Activated CD4-positive, alpha-beta T cell treated with anti-CD3 and anti-CD28 coated beads, Interleukin-2, amount 10 ng/mL, durations not matched to agents 7 days and 5 days (primary cell): ENCODE measurements around the gene HDX. TPM values are rescaled to one million over a fixed set of nuclear protein-coding genes. Genes with fewer than 3 reads are reported as not detected.
A peak's percentile ranks its signal among the peaks of the same experiment; 100 is the strongest.
"Not testable (repeated sequence)": the region's sequence is repeated elsewhere in the genome, so short reads cannot be mapped to it uniquely, and the experiment has no call there.

Experiments used
- CTCF ChIA-PET: fragments of 350-600 bp; sonication (Branson Sonifier 250); formaldehyde crosslinking; loops from one replicate; lab custom pipeline; 2021; ENCODE audit warnings: antibody characterized with exemption; lab: Charles Lee
- POLR2A ChIA-PET: fragments of 350-600 bp; sonication (Branson Sonifier 250); formaldehyde crosslinking; loops from one replicate; lab custom pipeline; 2021; ENCODE audit warnings: antibody characterized with exemption; lab: Charles Lee
- DNase-seq: peaks from one replicate; pipeline ENCODE4 v3.0.0-alpha.2; 2020
- H3K27ac Mint-ChIP-seq: one replicate; pipeline ENCODE4 v1.8.0; 2021; ENCODE audit warnings: mild to moderate bottlenecking, moderate library complexity, mixed read lengths
- H3K27me3 Mint-ChIP-seq: one replicate; pipeline ENCODE4 v1.8.0; 2021; ENCODE audit warnings: mixed read lengths
- H3K36me3 Mint-ChIP-seq: one replicate; pipeline ENCODE4 v1.8.0; 2021; ENCODE audit warnings: low read depth, mixed read lengths
- H3K4me1 Mint-ChIP-seq: one replicate; pipeline ENCODE4 v1.8.0; 2021; ENCODE audit warnings: mixed read lengths
- H3K4me3 Mint-ChIP-seq: one replicate; pipeline ENCODE4 v1.8.0; 2021; ENCODE audit warnings: mild to moderate bottlenecking, moderate library complexity, mixed read lengths
- H3K9me3 Mint-ChIP-seq: one replicate; pipeline ENCODE4 v1.8.0; 2021; ENCODE audit warnings: mixed read lengths
- total RNA-seq, 2 experiments: library from RNA; stranded (reverse); gene quantifications; one replicate each; pipeline ENCODE4 v1.2.3, GENCODE V29; 2021

HDX gene, protein sequence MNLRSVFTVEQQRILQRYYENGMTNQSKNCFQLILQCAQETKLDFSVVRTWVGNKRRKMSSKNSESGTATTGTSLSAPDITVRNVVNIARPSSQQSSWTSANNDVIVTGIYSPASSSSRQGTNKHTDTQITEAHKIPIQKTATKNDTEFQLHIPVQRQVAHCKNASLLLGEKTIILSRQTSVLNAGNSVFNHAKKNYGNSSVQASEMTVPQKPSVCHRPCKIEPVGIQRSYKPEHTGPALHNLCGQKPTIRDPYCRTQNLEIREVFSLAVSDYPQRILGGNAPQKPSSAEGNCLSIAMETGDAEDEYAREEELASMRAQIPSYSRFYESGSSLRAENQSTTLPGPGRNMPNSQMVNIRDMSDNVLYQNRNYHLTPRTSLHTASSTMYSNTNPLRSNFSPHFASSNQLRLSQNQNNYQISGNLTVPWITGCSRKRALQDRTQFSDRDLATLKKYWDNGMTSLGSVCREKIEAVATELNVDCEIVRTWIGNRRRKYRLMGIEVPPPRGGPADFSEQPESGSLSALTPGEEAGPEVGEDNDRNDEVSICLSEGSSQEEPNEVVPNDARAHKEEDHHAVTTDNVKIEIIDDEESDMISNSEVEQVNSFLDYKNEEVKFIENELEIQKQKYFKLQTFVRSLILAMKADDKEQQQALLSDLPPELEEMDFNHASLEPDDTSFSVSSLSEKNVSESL
- total RNA-seq = 1 to 10 TPM; 1.9 to 2.0 TPM

- H3K27me3 Mint-ChIP-seq = no peaks in the 10 kb centered on the region
- peaks cover 2% of the 10 kb centered on the region for H3K9me3 Mint-ChIP-seq
- H3K27ac Mint-ChIP-seq = peak within 1 kb of the TSS; percentile 92
- CTCF ChIA-PET = no interaction called here
- POLR2A ChIA-PET = no interaction called here
- peak; percentile 77 for DNase-seq
- H3K4me1 Mint-ChIP-seq = peaks cover 14% of the 10 kb centered on the region
- H3K4me3 Mint-ChIP-seq = peak within 1 kb of the TSS; percentile 83
- H3K36me3 Mint-ChIP-seq = no peaks in the 10 kb centered on the region
These were observed at the start of gene HDX for GRCh38 chrX:84501798-84502628. Gene HDX (minus strand): TSS chrX:84502453. CDS start chrX:84475397, 27,056 bp downstream.

DNA sequence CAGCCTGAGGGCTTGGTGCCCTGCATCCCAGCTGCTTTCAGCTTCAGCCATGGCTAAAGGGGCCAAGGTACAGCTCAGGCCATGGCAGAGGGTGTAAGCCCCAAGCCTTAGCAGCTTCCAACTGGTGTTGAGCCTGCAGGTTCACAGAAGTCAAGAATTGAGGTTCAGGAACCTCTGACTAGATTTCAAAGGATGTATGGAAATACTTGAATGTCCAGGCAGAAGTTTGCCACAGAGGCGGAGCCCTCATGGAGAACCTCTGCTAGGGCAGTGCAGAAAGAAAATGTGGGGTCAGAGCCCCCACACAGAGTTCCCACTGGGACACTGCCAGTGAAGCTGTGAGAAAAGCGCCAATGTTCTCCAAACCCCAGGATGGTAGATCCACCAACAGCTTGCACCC lies 39.1 kb upstream of the HDX start:
- peaks cover 16% of the 10 kb centered on the region for H3K9me3 Mint-ChIP-seq
- CTCF ChIA-PET, POLR2A ChIA-PET, H3K36me3 Mint-ChIP-seq, DNase-seq, H3K27ac Mint-ChIP-seq, H3K4me1 Mint-ChIP-seq, H3K27me3 Mint-ChIP-seq, H3K4me3 Mint-ChIP-seq: not testable (repeated sequence)

GRCh38 chrX:84537627-84538026 lies 35.4 kb upstream of the HDX start:
- H3K9me3 Mint-ChIP-seq = peaks cover 13% of the 10 kb centered on the region
- CTCF ChIA-PET, H3K27ac Mint-ChIP-seq, H3K4me1 Mint-ChIP-seq, H3K4me3 Mint-ChIP-seq, H3K27me3 Mint-ChIP-seq, H3K36me3 Mint-ChIP-seq, POLR2A ChIA-PET, DNase-seq: not testable (repeated sequence)

- no peaks in the 10 kb centered on the region for H3K4me1 Mint-ChIP-seq
- ChIA-PET CTCF (no interaction called here), POLR2A (no interaction called here)
- H3K4me3 Mint-ChIP-seq = no peak overlapping the region
- no peaks in the 10 kb centered on the region for H3K36me3 Mint-ChIP-seq
- H3K9me3 Mint-ChIP-seq = no peaks in the 10 kb centered on the region
- no peaks in the 10 kb centered on the region for H3K27me3 Mint-ChIP-seq
- H3K27ac Mint-ChIP-seq = no peak overlapping the region
- no peak for DNase-seq
These were observed 13.8 kb downstream of the HDX start for GRCh38 chrX:84488426-84488825.

GRCh38 chrX:84487365-84488353 lies 14.6 kb downstream of the HDX start:
- no peak for DNase-seq
- CTCF ChIA-PET = no interaction called here
- H3K4me3 Mint-ChIP-seq = no peak overlapping the region
- no peaks in the 10 kb centered on the region for H3K9me3 Mint-ChIP-seq
- H3K4me1 Mint-ChIP-seq = no peaks in the 10 kb centered on the region
- POLR2A ChIA-PET = no interaction called here
- H3K27me3 Mint-ChIP-seq = no peaks in the 10 kb centered on the region
- H3K36me3 Mint-ChIP-seq = no peaks in the 10 kb centered on the region
- no peak overlapping the region for H3K27ac Mint-ChIP-seq

GRCh38 chrX:84479086-84479485 lies 23.2 kb downstream of the HDX start:
- Mint-ChIP-seq H3K4me3 (no peak overlapping the region), H3K9me3 (no peaks in the 10 kb centered on the region), H3K27me3 (no peaks in the 10 kb centered on the region), H3K4me1 (no peaks in the 10 kb centered on the region), H3K36me3 (no peaks in the 10 kb centered on the region), H3K27ac (no peak overlapping the region)
- no peak for DNase-seq
- ChIA-PET CTCF (no interaction called here), POLR2A (no interaction called here)

DNA sequence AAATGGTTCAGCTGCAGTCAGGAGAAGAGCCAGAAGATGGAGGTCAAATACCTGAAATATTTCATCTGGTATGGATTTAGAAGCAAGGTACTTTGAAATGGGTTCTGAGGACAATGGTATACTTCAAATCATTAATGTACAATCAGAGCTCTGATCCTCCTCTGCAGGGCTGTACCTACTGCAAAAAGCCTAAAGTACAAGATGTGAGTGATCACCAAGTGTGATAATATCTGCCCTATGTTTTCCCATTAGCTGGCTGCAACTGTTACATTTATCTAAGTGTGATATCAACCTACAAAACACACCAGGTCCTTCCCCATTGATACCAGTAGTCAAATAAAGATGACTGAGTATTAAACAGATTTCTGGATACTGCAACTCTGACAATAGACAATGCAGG lies 25.1 kb downstream of the HDX start:
- ChIA-PET CTCF (no interaction called here), POLR2A (no interaction called here)
- Mint-ChIP-seq H3K36me3 (no peaks in the 10 kb centered on the region), H3K27ac (no peak overlapping the region), H3K4me3 (no peak overlapping the region), H3K4me1 (no peaks in the 10 kb centered on the region), H3K9me3 (no peaks in the 10 kb centered on the region), H3K27me3 (no peaks in the 10 kb centered on the region)
- no peak for DNase-seq

DNA sequence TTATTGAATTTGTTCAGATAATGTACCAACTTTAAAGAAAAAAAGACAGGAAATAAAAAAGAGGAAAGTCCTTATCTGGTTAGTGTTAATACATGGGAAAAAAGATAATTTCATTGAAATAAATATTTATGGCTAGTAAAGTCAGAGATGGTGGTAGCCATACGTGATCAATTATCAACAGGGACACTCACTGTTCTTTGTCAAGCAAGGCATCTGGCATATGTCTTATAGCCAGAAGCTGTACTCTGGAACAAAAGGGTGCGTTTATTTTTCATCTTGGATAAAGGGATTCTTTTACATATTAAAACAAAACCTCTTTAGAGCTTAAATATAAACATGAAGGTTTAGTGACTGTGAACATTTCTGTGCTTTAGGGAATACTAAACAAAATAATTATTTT lies 26.7 kb downstream of the HDX start:
- H3K36me3 Mint-ChIP-seq = no peaks in the 10 kb centered on the region
- no peaks in the 10 kb centered on the region for H3K4me1 Mint-ChIP-seq
- no peaks in the 10 kb centered on the region for H3K9me3 Mint-ChIP-seq
- DNase-seq = no peak
- H3K4me3 Mint-ChIP-seq = no peak overlapping the region
- CTCF ChIA-PET = no interaction called here
- H3K27me3 Mint-ChIP-seq = no peaks in the 10 kb centered on the region
- H3K27ac Mint-ChIP-seq = no peak overlapping the region
- POLR2A ChIA-PET = no interaction called here

DNA sequence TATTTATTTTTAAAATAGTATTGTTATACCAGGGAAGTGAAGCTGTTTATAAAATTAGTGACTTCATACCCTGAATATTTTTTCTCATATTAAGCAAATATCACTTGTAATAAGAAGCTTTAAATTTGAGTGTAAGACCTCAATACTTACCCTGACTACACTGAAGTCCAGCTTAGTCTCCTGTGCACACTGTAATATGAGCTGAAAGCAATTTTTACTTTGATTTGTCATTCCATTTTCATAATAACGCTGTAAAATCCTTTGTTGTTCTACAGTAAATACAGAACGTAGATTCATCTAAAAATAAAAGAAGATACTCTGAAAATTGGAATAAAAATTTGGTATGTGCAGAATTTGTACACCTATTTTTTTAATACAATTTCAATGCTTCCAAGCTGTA lies 27.2 kb downstream of the HDX start:
- no peaks in the 10 kb centered on the region for H3K4me1 Mint-ChIP-seq
- no peaks in the 10 kb centered on the region for H3K9me3 Mint-ChIP-seq
- no peak overlapping the region for H3K4me3 Mint-ChIP-seq
- H3K27ac Mint-ChIP-seq = no peak overlapping the region
- ChIA-PET POLR2A (no interaction called here), CTCF (no interaction called here)
- no peaks in the 10 kb centered on the region for H3K27me3 Mint-ChIP-seq
- H3K36me3 Mint-ChIP-seq = no peaks in the 10 kb centered on the region
- no peak for DNase-seq

DNA sequence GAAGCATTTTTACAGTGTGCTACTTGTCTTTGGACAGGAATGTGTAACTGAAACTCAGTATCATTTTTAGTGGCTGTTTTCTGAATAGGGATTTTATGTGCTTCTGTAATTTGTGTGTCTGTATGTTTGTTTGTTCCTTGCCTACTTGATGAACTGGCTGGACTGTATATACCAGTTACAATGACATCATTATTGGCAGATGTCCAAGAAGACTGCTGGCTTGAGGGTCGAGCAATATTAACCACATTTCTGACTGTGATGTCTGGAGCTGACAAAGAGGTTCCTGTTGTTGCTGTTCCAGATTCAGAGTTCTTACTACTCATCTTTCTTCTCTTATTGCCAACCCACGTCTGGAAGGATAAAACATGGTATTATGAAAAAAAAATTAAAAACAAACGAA lies 33.0 kb downstream of the HDX start:
- H3K36me3 Mint-ChIP-seq = no peaks in the 10 kb centered on the region
- CTCF ChIA-PET = no interaction called here
- DNase-seq = no peak
- H3K4me3 Mint-ChIP-seq = no peak overlapping the region
- peaks cover 5% of the 10 kb centered on the region for H3K9me3 Mint-ChIP-seq
- no peak overlapping the region for H3K27ac Mint-ChIP-seq
- H3K27me3 Mint-ChIP-seq = no peaks in the 10 kb centered on the region
- no peaks in the 10 kb centered on the region for H3K4me1 Mint-ChIP-seq
- POLR2A ChIA-PET = no interaction called here

DNA sequence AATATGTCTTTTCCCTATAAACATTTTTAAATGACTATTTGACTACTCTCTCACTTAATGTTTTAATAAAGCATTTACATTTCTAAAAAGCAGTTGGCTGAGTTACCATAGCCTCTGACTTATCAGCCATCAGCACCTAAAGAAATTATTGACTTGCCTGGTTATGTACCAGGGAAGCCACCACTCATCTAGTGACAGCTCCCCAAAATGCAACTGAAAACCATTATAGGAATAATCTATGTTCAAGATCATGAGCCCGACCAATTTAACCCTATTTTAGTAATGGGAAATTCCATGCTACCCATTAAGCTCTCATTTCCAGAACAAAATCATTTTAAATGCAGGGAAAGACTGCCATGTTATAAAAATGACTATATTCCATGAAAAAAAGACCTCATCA lies 34.4 kb downstream of the HDX start:
- ChIA-PET CTCF (no interaction called here), POLR2A (no interaction called here)
- no peaks in the 10 kb centered on the region for H3K36me3 Mint-ChIP-seq
- H3K27ac Mint-ChIP-seq = no peak overlapping the region
- no peaks in the 10 kb centered on the region for H3K27me3 Mint-ChIP-seq
- DNase-seq = no peak
- no peak overlapping the region for H3K4me3 Mint-ChIP-seq
- no peaks in the 10 kb centered on the region for H3K4me1 Mint-ChIP-seq
- H3K9me3 Mint-ChIP-seq = peaks cover 5% of the 10 kb centered on the region
